Lower leg skin (tissue), 3 donors: Measurements from ENCODE around the gene CRYL1.

Experiments
- POLR2A ChIP-seq, 2 donors: fragments of 450-650 bp; IDR thresholded peaks; one replicate each; pipeline ENCODE4 v1.6.1; 2016 to 2017; ENCODE audit warnings: antibody characterized with exemption in 2 of 2, mild to moderate bottlenecking in 1 of 2, moderate library complexity in 1 of 2
- TF ChIP-seq, protein P1 (sequence below), 3 donors: fragments of 450-650 bp; IDR thresholded peaks; one replicate each; pipeline ENCODE4 v1.5.1; 2016; ENCODE audit warnings: antibody characterized with exemption in 3 of 3, mild to moderate bottlenecking in 3 of 3, moderate library complexity in 2 of 3

DNA sequence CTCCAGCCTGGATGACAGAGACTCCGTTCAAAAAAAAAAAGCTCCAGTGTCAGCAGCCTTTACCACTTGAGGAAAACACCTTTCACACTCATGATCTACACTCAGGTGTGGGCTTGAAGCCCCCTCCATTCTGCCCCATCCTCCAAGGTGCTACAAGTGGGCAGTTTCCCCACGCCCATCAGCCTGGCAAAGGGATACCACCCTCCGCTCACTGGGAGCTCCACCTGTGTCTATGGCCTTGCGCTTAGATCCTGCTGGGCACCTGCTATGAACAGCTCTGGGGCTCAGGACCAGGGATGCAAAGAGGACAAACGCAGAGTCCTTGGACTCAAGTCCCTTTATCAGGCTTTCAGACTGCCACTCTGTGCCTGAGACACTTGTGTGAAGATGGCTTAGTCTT is 127.8 kb downstream of the CRYL1 start:
- TF ChIP-seq, protein P1, sequence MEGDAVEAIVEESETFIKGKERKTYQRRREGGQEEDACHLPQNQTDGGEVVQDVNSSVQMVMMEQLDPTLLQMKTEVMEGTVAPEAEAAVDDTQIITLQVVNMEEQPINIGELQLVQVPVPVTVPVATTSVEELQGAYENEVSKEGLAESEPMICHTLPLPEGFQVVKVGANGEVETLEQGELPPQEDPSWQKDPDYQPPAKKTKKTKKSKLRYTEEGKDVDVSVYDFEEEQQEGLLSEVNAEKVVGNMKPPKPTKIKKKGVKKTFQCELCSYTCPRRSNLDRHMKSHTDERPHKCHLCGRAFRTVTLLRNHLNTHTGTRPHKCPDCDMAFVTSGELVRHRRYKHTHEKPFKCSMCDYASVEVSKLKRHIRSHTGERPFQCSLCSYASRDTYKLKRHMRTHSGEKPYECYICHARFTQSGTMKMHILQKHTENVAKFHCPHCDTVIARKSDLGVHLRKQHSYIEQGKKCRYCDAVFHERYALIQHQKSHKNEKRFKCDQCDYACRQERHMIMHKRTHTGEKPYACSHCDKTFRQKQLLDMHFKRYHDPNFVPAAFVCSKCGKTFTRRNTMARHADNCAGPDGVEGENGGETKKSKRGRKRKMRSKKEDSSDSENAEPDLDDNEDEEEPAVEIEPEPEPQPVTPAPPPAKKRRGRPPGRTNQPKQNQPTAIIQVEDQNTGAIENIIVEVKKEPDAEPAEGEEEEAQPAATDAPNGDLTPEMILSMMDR (IDR thresholded peaks at IDR 0.05), result no peak
- no peak for TF ChIP-seq POLR2A (IDR thresholded peaks at IDR 0.05)
